Esophagus squamous epithelium (tissue), 5 donors: ENCODE data around the gene INPP4B. TPM values are rescaled to one million over a fixed set of nuclear protein-coding genes. Genes with fewer than 3 reads are reported as not detected.
"Not testable (repeated sequence)": the region's sequence is repeated elsewhere in the genome, so short reads cannot be mapped to it uniquely, and the experiment has no call there.

Experiments used
- DNase-seq: peaks from one replicate; lab custom pipeline; 2025; lab: John Stamatoyannopoulos, UW
- H3K27ac ChIP-seq, 4 donors: fragments of 200-600 bp; sonication (generic); one replicate each; pipeline ENCODE4 v1.5.1; 2016 to 2019; ENCODE audit warnings: mild to moderate bottlenecking in 1 of 4
- H3K27me3 ChIP-seq, 4 donors: fragments of 200-600 bp; sonication (generic); 1 replicate in 3 of 4; 2 replicates in 1 of 4; pipeline versions ENCODE4 v1.5.1 to v1.6.0; 2017 to 2021; ENCODE audit warnings: antibody characterized with exemption in 1 of 4
- H3K36me3 ChIP-seq, 3 donors: fragments of 200-600 bp; sonication (generic); one replicate each; pipeline ENCODE4 v1.5.1; 2016 to 2019
- H3K4me1 ChIP-seq, 3 donors: fragments of 200-600 bp; sonication (generic); one replicate each; pipeline ENCODE4 v1.5.1; 2017 to 2019
- H3K4me3 ChIP-seq, 4 donors: fragments of 200-600 bp; sonication (generic); 1 replicate in 3 of 4; 2 replicates in 1 of 4; pipeline ENCODE4 v1.5.1; 2016 to 2019; ENCODE audit warnings: mild to moderate bottlenecking in 2 of 4, moderate library complexity in 1 of 4
- H3K9me3 ChIP-seq, 3 donors: fragments of 200-600 bp; sonication (generic); one replicate each; pipeline ENCODE4 v1.5.1; 2016 to 2019
- CTCF ChIP-seq, 6 experiments: fragments of 450-650 bp in 4 of 6; fragments of 200-600 bp in 2 of 6; sonication (generic) in 2 of 6; IDR thresholded peaks; one replicate each; pipeline ENCODE4 v1.5.1; 2016 to 2019; ENCODE audit warnings: antibody characterized with exemption in 6 of 6, mild to moderate bottlenecking in 4 of 6, moderate library complexity in 4 of 6
- POLR2A ChIP-seq, 4 donors: fragments of 450-650 bp; IDR thresholded peaks; one replicate each; pipeline ENCODE4 v1.6.1; 2017; ENCODE audit warnings: antibody characterized with exemption in 4 of 4, mild to moderate bottlenecking in 4 of 4, moderate library complexity in 3 of 4
- WGBS, 2 donors: methylation state at CpG; one replicate each; pipeline ENCODE4 v1.1.5; 2018; 5-methylcytosine and 5-hydroxymethylcytosine counted together
- intact Hi-C: fragments of 100-400 bp; cut with DNase I; formaldehyde crosslinking; loops from one replicate; pipeline ENCODE4 v1.15.0; 2022
- total RNA-seq, 4 donors: library from RNA; depleted of rRNA; stranded (reverse); fragments of >200 nt; gene quantifications; one replicate each; pipeline ENCODE4 v1.1.0, GENCODE V29; 2016
- donor health status: DM: yes; HTN: yes; CAD: no.

The INPP4B gene
- total RNA-seq, 4 donors from 2014 or later = 14.3 to 49.7 (median 21.3) TPM

GRCh38 chr4:142656178-142656577 is 189.9 kb downstream of the INPP4B start:
- no peak overlapping the region for H3K27ac ChIP-seq
- intact Hi-C loops = no loop called here
- H3K36me3 ChIP-seq = no peaks in the 10 kb centered on the region
- no peak for TF ChIP-seq POLR2A (IDR thresholded peaks at IDR 0.05)
- no peak for TF ChIP-seq CTCF (IDR thresholded peaks at IDR 0.05)
- peaks cover 11 to 69% (median 32%) of the 10 kb centered on the region in 3 donors for H3K9me3 ChIP-seq
- H3K4me1 ChIP-seq = no peaks in the 10 kb centered on the region
- H3K27me3 ChIP-seq = no peaks in the 10 kb centered on the region
- no peak overlapping the region for H3K4me3 ChIP-seq
- DNase-seq = no peak
- 82 to 89% methylated on average over 5 of the region's 5 CpGs for WGBS, 2 donors

GRCh38 chr4:142648378-142648777 is 197.7 kb downstream of the INPP4B start:
- 83 to 87% methylated on average over 5 of the region's 5 CpGs for WGBS, 2 donors
- H3K4me3 ChIP-seq = no peak overlapping the region
- no peak for DNase-seq
- intact Hi-C loops = no loop called here
- H3K27me3 ChIP-seq = no peaks in the 10 kb centered on the region
- H3K27ac ChIP-seq = no peak overlapping the region
- H3K36me3 ChIP-seq = no peaks in the 10 kb centered on the region
- no peak for TF ChIP-seq CTCF (IDR thresholded peaks at IDR 0.05)
- H3K9me3 ChIP-seq = peaks cover 0 to 35% (median 0%) of the 10 kb centered on the region in 3 donors
- no peaks in the 10 kb centered on the region for H3K4me1 ChIP-seq

- no peaks in the 10 kb centered on the region for H3K4me1 ChIP-seq
- intact Hi-C loops = no loop called here
- H3K36me3 ChIP-seq = no peaks in the 10 kb centered on the region
- no peak for DNase-seq
- no peaks in the 10 kb centered on the region for H3K27me3 ChIP-seq
- H3K4me3 ChIP-seq = no peak overlapping the region
- H3K27ac ChIP-seq = no peak overlapping the region
- WGBS, 2 donors = 48 to 49% methylated on average over 4 of the region's 4 CpGs
- TF ChIP-seq CTCF (IDR thresholded peaks at IDR 0.05) = no peak
- TF ChIP-seq POLR2A (IDR thresholded peaks at IDR 0.05) = no peak
- H3K9me3 ChIP-seq = peaks cover 0 to 18% (median 0%) of the 10 kb centered on the region in 3 donors
Measured at GRCh38 chr4:142645475-142646108, 200.5 kb downstream of the INPP4B start.

GRCh38 chr4:142644628-142645027 is 201.5 kb downstream of the INPP4B start:
- DNase-seq, H3K36me3 ChIP-seq, intact Hi-C loops, H3K27me3 ChIP-seq, H3K4me3 ChIP-seq, H3K27ac ChIP-seq, H3K4me1 ChIP-seq: not testable (repeated sequence)
- peaks cover 0 to 11% (median 0%) of the 10 kb centered on the region in 3 donors for H3K9me3 ChIP-seq
- 62 to 83% methylated on average over 1 of the region's 1 CpG for WGBS, 2 donors

- no peaks in the 10 kb centered on the region for H3K9me3 ChIP-seq
- DNase-seq = no peak
- no peaks in the 10 kb centered on the region for H3K27me3 ChIP-seq
- WGBS, 2 donors = 92 to 100% methylated on average over 2 of the region's 2 CpGs
- H3K36me3 ChIP-seq = no peaks in the 10 kb centered on the region
- no peaks in the 10 kb centered on the region for H3K4me1 ChIP-seq
- intact Hi-C loops = no loop called here
- H3K4me3 ChIP-seq = no peak overlapping the region
- no peak for TF ChIP-seq CTCF (IDR thresholded peaks at IDR 0.05)
- H3K27ac ChIP-seq = no peak overlapping the region
Measured at GRCh38 chr4:142637614-142638013, 208.5 kb downstream of the INPP4B start.

GRCh38 chr4:142631836-142632235 is 214.3 kb downstream of the INPP4B start:
- no peaks in the 10 kb centered on the region for H3K27me3 ChIP-seq
- TF ChIP-seq POLR2A (IDR thresholded peaks at IDR 0.05) = no peak
- no peak overlapping the region for H3K4me3 ChIP-seq
- WGBS, 2 donors = 77 to 92% methylated on average over 2 of the region's 2 CpGs
- intact Hi-C loops = no loop called here
- H3K4me1 ChIP-seq = no peaks in the 10 kb centered on the region
- DNase-seq = no peak
- H3K9me3 ChIP-seq = no peaks in the 10 kb centered on the region
- H3K36me3 ChIP-seq = no peaks in the 10 kb centered on the region
- no peak overlapping the region for H3K27ac ChIP-seq
